RPMI8226 (cell line): ENCODE measurements around the gene LIPG.

Source experiments
- DNase-seq: peaks from one replicate; pipeline ENCODE4 v3.0.0-alpha.2; 2015

Gene LIPG

DNA sequence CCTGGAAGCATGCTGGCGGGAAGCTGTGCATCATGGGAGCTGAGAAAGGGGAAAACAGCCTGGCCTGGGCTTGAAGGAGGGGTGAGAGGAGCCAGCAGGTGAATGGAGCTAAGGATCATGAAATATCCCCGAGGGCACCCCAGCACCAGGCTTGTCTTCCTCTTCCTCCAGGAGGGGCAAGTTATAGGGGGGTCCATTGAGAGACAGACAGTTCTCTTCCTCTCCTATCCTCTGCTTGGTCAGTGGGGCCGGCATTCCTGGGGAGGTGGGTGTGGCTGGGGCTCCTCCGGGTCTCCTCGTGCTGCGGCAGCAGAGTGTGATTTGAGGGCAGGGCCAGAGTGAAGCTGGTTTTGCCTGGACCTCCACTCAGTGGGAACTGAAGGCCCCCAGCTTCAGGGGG, 78.9 kb downstream of the LIPG start:
- DNase-seq, result no peak

DNA sequence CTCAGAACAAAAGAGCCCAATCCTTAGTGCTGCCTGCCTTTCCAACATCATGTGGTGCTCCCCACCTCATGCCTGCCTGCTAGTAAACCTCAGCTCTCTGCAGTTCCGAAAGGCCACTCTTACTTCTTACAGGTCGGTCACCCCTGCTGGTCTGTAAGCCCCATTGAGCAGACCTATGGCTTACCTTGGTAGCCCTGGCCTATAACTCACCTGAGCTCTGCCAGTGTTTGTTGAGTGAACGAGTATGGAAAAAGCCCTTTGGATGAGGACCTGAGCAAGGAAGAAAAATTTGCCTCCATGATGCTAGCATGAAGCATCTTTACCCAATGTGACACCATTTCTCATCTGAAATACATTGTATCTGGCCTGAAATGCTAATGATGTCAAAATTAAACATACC, 83.3 kb downstream of the LIPG start:
- no peak for DNase-seq

DNA sequence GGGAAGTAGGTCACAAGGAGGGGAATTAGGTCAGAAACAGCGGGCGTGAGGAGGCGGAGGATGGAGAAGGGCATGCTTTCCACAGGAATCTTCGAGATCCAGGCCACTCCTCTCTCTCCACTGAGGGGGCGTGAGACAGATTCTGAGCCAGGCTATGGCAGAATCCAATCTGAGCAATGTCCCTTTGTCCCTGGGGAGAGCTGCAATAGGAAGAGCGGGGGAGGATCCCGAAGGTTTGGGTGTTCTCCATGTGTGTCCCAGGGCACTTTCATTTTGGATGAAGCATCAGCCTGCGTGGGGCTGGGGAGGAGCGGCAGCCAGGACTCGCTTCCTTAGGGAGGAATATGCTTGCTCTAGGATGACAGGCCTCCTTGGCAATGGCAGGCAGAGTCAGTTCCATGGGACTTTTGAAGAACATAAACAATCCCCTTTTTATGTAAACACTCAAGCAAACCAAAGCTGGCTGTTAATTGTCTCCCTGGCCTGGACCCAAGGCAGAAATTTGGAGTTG, 84.0 kb downstream of the LIPG start:
- DNase-seq, result no peak

DNA sequence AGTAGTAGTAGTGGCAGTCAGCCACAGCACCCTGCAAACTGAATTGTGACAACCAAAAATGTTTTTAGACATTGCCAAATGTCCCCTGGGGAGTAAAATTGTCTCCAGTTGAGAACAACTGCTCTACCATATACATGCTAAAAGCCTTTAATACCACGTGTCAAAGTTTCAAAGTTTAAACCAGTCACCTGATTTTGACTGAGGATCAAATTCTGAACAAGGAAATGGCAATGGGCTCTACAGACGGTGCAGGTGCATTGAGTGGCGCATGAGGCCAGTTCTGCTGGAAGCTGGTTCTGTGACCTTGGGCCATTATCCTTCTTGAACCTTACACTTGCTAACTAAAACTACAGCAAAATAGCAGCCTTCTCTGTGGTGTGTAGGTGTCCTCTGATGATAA, 85.0 kb downstream of the LIPG start:
- no peak for DNase-seq

DNA sequence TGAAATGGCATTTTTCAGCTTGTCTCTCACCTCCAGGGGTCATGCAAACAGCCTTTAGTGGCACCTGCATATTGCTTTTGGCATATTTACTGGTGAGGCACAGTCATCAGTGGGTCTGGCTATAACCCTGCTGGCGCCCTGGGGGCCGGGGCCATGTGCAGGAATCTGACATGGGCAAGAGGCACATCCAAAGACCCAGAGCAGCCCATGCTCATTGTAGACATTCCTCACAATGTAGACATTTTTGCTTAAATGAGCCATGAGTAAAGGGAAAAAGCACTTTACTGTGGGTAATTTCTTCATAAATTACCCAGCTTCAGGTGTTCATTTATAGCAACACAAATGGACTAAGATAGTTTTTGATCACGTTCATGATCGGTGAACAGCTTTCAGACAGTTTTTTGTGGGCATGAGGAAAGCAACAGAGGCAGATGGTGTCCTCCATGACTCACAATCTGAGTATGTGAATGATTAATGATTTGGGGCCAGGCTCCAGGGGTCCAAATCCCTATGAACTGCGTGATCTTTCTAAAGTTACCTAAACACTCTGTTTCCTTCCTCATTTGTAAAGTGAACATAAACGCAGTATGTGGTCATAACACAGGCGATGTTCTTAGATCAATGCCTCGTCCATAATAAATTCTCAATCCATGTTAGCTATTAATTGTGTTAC, 85.8 kb downstream of the LIPG start:
- DNase-seq, result no peak

DNA sequence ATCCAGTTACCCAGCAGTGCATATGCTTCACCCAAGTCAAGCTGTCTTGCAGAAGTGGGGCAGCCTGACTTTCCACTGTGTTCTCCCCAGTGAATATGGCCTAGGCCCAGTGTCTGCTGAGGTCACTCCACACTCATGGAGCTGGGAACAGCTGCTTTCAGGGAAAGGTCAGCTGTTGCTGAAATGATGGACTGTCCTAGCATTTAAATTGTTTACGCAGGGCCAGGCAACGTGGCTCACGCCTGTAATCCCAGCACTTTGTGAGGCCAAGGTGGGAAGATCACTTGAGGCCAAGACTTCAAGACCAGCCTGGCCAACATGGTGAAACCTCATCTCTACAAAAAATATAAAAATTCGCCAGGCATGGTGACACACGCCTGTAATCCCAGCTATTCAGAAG, 86.5 kb downstream of the LIPG start:
- DNase-seq, result no peak
